ENCODE data around the gene DOP1A.

Gene DOP1A

DNA sequence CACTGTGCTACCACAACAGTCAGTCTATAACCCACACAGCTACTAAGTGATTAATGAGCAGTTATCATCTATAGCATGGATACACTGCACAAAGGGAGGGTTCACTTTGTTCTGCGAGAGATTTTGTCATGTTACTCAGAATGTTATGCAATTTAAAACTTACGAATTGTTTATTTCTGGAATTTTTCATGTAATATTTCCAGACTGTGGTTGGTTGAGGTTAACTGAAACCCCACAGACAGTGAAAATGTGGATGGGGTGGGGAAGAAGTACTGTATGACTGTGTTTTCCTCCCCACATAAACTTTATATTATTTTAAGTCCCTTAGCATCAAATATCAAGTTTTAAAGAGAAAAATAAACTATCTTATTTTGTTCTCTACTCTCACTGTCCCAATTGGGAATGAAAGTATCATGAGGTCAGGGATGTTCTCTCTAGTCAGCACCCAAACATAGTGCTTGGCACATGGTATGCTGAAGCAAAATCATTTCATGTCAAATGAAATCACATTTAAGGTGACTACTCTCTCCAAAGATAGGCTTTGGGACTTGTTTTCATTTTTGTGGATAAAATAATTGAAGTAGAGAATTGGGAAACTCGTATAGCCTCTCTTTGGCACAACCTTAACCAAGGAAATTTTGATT is 25.4 kb downstream of the DOP1A start:
- no peak for TF ChIP-seq JUND (IDR thresholded peaks at IDR 0.05; ENCODE audit: low read depth)
- in situ Hi-C loops (cut with HindIII; ENCODE audit: low pct_unique_long_range_greater_than_20kb, low sequenced_read_pairs): no loop called here
- DNase-seq (ENCODE audit: low read depth in 1 of 2, low spot score in 1 of 2): no peak

DNA sequence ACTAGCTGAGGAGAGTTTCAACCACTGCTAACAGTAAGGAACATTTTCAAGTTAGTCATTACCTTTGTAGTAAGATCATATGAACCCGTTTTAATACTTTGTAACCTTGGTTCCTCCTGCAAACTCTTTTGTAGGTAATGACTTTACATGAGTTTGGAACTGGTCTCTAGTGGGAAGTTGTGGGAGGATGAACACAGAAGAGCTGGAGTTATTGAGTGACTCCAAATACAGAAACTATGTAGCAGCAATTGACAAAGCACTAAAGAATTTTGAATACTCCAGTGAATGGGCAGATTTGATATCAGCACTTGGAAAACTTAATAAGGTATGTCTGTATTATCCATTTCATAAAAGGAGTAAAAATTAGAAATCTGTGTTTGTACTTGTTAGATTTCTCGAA is 29.3 kb downstream of the DOP1A start:
- DNase-seq (ENCODE audit: low read depth in 1 of 2, low spot score in 1 of 2): no peak
- no peak for TF ChIP-seq JUND (IDR thresholded peaks at IDR 0.05; ENCODE audit: low read depth)
- in situ Hi-C loops (cut with HindIII; ENCODE audit: low pct_unique_long_range_greater_than_20kb, low sequenced_read_pairs): no loop called here

DNA sequence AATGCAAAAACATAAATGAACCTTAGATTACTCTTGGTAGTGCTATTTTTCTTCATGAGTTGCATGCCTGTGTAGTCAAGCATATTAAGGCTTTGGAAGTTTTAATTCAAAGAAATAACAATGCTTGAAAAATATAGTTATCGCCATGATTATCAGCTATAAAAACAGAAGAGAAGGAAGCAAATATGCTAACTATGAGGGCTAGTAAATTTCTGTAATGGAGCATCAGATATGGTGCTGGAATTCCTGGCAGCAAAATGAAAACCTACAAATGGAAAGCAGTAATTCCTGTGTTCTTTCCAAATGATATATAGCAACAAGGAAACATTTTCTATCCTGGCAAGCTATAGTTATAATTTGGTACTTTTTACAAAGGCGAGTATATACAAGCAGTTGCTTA is 29.7 kb downstream of the DOP1A start:
- in situ Hi-C loops (cut with HindIII; ENCODE audit: low pct_unique_long_range_greater_than_20kb, low sequenced_read_pairs): no loop called here
- no peak for TF ChIP-seq JUND (IDR thresholded peaks at IDR 0.05; ENCODE audit: low read depth)
- DNase-seq (ENCODE audit: low read depth in 1 of 2, low spot score in 1 of 2): no peak

DNA sequence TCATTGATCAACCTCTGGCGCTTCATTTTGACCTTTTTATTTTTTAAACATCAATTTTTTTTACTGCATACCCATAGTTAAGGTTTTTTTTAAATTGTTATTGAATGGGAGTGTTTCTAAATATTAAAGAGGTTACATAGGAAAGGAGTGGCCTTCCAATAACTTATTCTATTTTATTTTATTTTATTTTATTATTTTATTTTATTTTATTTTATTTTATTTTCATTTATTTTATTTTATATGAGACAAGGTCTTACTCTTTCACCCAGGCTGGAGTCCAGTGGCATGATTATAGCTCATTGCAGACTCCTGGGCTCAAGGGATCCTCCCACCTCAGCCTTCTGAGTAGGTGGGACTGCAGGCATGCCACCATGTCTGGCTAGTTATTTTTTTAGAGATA is 30.2 kb downstream of the DOP1A start:
- in situ Hi-C loops (cut with HindIII; ENCODE audit: low pct_unique_long_range_greater_than_20kb, low sequenced_read_pairs): no loop called here
- no peak for TF ChIP-seq JUND (IDR thresholded peaks at IDR 0.05; ENCODE audit: low read depth)
- no peak for DNase-seq (ENCODE audit: low read depth in 1 of 2, low spot score in 1 of 2)

DNA sequence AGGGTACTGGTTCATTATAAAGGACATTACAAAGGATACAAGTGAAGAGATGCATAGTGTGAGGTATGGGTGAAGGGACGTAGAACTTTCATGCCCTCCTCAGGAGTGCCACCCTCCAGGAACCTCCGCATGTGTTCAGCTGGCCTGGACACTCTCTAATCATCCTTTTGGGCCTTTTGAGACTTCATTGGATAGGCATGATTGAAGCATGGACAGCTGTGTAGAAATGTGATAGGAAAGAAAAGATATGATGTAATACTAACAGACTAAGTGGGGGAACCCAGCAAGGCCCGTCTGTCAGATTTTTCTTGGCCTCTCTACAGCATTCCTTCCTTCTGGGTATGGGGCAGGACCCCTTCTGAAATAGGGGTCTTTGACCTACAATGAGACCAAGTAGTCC is 31.1 kb downstream of the DOP1A start:
- no peak for TF ChIP-seq JUND (IDR thresholded peaks at IDR 0.05; ENCODE audit: low read depth)
- no peak for DNase-seq (ENCODE audit: low read depth in 1 of 2, low spot score in 1 of 2)
- in situ Hi-C loops (cut with HindIII; ENCODE audit: low pct_unique_long_range_greater_than_20kb, low sequenced_read_pairs): no loop called here

DNA sequence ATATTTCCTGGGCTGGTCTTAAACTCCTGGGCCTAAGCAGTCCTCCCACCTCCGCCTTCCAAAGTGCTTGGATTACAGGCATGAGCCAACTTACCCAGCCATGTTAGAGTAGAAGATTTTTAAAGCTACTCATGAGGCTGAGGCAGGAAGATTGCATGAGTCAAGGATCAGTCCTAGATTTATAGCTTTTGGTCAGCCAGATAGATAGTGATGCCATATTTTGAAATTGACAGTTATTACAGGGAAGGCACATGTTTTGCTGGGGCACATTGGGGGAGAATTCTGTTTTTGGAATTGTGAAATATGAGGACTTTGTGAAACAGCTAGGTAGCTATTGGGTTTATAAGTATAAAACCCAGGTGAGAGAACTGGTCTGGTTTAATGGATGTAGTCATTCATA is 40.9 kb downstream of the DOP1A start:
- TF ChIP-seq JUND (IDR thresholded peaks at IDR 0.05; ENCODE audit: low read depth): no peak
- DNase-seq (ENCODE audit: low read depth in 1 of 2, low spot score in 1 of 2): no peak
- in situ Hi-C loops (cut with HindIII; ENCODE audit: low pct_unique_long_range_greater_than_20kb, low sequenced_read_pairs): no loop called here

DNA sequence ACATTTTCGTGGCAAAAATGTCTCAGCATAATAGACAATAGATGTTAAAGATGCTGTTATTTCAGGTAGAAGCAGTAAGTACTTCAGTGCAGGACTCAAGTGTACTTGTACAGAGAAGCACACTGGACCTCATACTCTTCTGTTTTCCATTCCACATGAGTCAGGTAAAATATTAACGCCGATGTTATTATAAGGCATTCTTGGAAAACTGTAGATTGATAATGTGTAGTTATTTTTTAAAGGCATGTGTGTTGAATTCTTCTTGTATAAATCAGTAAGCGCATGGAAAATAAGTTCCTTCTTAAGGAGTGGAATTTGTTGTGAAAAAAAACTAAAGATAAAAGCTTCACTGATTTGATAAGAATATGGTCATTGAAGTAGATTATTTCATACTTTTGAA is 45.8 kb downstream of the DOP1A start:
- DNase-seq (ENCODE audit: low read depth in 1 of 2, low spot score in 1 of 2): no peak
- TF ChIP-seq JUND (IDR thresholded peaks at IDR 0.05; ENCODE audit: low read depth): no peak
- in situ Hi-C loops (cut with HindIII; ENCODE audit: low pct_unique_long_range_greater_than_20kb, low sequenced_read_pairs): no loop called here

DNA sequence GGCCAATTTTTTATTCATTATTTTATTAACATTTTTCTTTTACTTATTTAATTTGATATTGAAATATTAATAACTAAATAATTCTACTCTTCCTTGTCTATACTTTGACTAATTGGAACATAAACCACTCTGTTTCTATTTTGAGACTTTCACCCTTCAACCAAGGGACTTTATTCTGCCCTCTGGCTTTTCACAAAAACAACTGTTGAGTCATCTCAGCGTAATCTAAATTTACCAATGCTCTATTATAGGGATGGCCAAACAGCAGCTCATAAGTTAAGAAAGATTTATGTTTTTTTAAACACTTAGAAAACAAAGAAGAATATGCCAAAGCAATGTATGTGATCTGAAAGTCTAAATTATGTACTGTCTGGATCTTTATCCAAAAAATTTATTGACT is 46.7 kb downstream of the DOP1A start:
- in situ Hi-C loops (cut with HindIII; ENCODE audit: low pct_unique_long_range_greater_than_20kb, low sequenced_read_pairs): no loop called here
- TF ChIP-seq JUND (IDR thresholded peaks at IDR 0.05; ENCODE audit: low read depth): no peak
- DNase-seq (ENCODE audit: low read depth in 1 of 2, low spot score in 1 of 2): no peak

DNA sequence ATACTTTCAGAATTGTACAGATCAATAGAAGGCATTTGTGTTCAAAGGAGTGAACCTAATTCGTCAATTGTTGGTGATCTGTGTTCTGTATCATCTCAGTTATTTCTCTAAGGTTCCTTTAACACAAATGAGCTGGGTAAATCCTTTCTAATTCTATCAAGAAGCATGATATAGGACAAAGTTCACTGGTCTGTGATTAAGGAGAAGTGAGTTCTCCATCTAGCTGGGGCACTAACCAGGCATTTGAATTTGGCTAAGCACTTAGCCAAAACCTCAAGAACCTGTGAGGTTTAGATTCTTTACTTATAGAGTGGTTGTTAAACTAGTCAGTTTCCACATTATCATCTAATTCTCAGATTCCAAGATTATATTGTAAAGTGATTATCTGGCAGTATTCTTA is 50.3 kb downstream of the DOP1A start:
- in situ Hi-C loops (cut with HindIII; ENCODE audit: low pct_unique_long_range_greater_than_20kb, low sequenced_read_pairs): no loop called here
- no peak for TF ChIP-seq JUND (IDR thresholded peaks at IDR 0.05; ENCODE audit: low read depth)
- no peak for DNase-seq (ENCODE audit: low read depth in 1 of 2, low spot score in 1 of 2)

DNA sequence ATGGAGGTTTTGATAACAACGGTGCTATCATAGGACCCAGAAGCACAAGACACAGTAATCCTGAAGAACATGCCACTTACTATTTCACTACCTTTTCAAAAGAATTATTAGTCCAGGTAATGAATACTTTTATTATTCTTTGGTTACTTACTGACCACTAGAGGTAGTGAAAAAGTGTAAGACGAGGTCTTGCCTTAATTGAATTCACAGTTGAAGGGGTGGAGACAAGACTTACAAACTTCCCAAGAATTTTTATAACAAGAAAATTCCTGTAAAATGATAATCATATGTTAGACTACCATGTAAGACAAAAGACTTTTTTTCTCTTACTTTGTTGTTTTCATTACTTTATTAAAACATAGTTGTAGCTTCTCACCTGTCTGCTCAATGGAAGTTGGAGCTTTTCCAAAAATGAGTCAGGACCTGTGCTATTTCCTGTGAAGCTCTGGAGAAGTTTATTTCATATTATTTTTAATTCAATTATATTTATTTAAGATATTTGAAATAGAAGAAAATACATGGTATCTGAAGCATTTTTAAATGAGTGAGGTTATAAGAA is 52.4 kb downstream of the DOP1A start:
- no peak for DNase-seq (ENCODE audit: low read depth in 1 of 2, low spot score in 1 of 2)
- in situ Hi-C loops (cut with HindIII; ENCODE audit: low pct_unique_long_range_greater_than_20kb, low sequenced_read_pairs): no loop called here
- no peak for TF ChIP-seq JUND (IDR thresholded peaks at IDR 0.05; ENCODE audit: low read depth)

DNA sequence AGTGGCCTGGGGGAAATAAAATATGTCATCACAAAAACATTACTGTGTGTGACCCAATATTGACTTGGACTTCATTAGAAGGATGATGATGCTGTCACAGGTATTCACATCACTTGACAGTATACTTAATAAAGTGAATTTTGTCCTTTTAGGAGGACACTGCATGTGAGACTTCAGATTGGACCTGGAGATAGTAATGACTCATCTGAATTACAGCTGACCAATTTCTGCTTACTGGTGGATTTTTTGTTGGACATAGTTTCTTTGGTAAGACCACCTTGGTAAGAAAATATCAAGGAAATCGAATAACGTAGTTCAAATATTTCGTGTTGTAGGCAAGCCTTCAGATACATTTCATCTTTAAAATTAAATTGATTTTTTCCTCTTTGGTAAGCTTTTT is 57.1 kb downstream of the DOP1A start:
- in situ Hi-C loops (cut with HindIII; ENCODE audit: low pct_unique_long_range_greater_than_20kb, low sequenced_read_pairs): no loop called here
- no peak for DNase-seq (ENCODE audit: low read depth in 1 of 2, low spot score in 1 of 2)
- no peak for TF ChIP-seq JUND (IDR thresholded peaks at IDR 0.05; ENCODE audit: low read depth)

DNA sequence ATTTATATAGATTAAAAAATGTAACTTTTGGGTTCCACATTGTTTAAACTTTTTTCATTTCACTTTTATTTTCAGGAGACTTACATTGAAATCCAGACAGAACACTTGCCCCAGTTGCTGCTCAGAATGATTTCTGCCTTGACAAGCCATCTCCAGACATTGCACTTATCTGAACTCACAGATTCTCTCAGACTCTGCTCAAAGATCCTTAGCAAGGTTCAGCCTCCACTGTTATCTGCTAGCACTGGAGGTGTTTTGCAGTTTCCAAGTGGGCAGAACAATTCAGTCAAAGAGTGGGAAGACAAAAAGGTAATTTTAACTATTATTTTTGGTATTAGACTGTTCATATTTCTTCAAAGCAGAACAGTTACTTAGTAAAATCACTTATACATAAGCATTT is 58.0 kb downstream of the DOP1A start:
- no peak for TF ChIP-seq JUND (IDR thresholded peaks at IDR 0.05; ENCODE audit: low read depth)
- in situ Hi-C loops (cut with HindIII; ENCODE audit: low pct_unique_long_range_greater_than_20kb, low sequenced_read_pairs): no loop called here
- DNase-seq (ENCODE audit: low read depth in 1 of 2, low spot score in 1 of 2): no peak

DNA sequence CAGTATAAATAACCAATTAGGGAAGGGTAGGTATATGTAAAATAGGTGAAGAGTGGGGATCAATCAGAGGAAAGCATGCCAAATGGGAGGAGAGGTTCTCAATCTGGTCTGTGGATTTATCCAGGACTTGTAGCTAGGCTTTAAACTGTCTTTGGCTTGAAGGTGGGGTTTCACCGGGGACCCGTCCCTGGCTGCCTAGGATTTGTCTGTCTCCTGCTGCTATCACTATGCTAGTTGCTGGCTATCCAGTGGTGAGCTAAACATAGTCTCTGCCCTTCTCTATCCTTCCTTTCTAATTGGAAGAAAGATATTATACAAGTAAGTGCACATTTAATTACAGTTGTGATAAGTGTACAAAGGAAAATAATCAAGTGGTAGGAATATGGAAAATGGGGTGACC is 58.8 kb downstream of the DOP1A start:
- no peak for TF ChIP-seq JUND (IDR thresholded peaks at IDR 0.05; ENCODE audit: low read depth)
- in situ Hi-C loops (cut with HindIII; ENCODE audit: low pct_unique_long_range_greater_than_20kb, low sequenced_read_pairs): no loop called here

DNA sequence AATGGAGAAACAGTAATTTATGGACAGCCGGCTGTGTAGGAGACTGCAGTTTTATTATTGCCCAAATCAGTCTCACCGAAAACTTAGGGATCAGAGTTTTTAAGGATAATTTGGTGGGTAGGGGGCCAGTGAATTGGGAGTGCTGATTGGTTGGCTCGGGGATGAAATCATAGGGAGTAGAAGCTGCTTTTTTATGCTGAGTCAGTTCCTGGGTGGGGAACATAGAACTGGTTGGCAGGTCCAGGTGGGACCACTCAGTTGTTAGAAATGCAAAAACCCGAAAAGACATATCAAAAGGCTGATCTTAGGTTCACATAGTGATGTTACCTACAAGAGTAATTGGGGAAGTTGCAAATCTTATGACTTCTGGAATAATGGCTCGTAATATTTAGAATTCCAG is 59.3 kb downstream of the DOP1A start:
- no peak for DNase-seq (ENCODE audit: low read depth in 1 of 2, low spot score in 1 of 2)
- in situ Hi-C loops (cut with HindIII; ENCODE audit: low pct_unique_long_range_greater_than_20kb, low sequenced_read_pairs): no loop called here
- TF ChIP-seq JUND (IDR thresholded peaks at IDR 0.05; ENCODE audit: low read depth): no peak

More for the DNA sequence above, 58.8 kb downstream of the DOP1A start:
- no peak for DNase-seq (ENCODE audit: low read depth in 1 of 2, low spot score in 1 of 2)

Data from T47D (cell line).